ENCODE results near the gene SHKBP1. TPM values are rescaled to one million over a fixed set of nuclear protein-coding genes. Genes with fewer than 3 reads are reported as not detected.
"Not testable (repeated sequence)": the region's sequence is repeated elsewhere in the genome, so short reads cannot be mapped to it uniquely, and the experiment has no call there.

Gene SHKBP1
- total and polyA plus RNA-seq, 3 donors from 2014 or later, result 35.6 to 56.3 (median 37.2) TPM

DNA sequence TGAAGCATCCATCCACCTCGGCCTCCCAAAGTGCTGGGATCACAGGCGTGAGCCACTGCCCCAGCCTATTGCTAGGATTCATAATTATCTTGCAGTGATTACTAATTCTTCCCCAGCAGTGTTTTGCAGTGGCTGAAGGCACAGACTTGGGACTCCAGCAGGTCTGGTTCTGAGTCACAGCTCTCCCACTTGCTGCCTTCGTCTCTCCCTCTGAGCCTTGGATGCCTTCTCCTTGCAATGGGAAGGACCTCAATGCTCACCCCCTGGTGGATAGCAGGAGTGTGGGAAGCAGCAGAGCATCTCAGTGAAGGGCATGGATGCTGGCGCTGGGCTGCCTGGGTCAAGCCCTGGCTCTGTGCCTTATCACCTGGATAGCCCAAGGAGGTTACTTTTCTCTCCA lies 37.6 kb upstream of the SHKBP1 start:
- WGBS, 2 donors, result 78 to 79% methylated on average over 4 of the region's 4 CpGs
- Histone ChIP-seq H3K4me3 (no peak overlapping the region), H3K27me3 (no peaks in the 10 kb centered on the region), H3K9me3 (no peaks in the 10 kb centered on the region), H3K36me3 (ENCODE audit: low read depth, missing control alignments) (no peaks in the 10 kb centered on the region), H3K4me1 (peaks cover 3% of the 10 kb centered on the region), H3K27ac (no peak overlapping the region)
- DNase-seq, result no peak
- intact Hi-C loops (cut with DNase I; ENCODE audit: low total_unique reads), result no loop called here
- TF ChIP-seq POLR2A (IDR thresholded peaks at IDR 0.05), result no peak
- TF ChIP-seq, protein P1, sequence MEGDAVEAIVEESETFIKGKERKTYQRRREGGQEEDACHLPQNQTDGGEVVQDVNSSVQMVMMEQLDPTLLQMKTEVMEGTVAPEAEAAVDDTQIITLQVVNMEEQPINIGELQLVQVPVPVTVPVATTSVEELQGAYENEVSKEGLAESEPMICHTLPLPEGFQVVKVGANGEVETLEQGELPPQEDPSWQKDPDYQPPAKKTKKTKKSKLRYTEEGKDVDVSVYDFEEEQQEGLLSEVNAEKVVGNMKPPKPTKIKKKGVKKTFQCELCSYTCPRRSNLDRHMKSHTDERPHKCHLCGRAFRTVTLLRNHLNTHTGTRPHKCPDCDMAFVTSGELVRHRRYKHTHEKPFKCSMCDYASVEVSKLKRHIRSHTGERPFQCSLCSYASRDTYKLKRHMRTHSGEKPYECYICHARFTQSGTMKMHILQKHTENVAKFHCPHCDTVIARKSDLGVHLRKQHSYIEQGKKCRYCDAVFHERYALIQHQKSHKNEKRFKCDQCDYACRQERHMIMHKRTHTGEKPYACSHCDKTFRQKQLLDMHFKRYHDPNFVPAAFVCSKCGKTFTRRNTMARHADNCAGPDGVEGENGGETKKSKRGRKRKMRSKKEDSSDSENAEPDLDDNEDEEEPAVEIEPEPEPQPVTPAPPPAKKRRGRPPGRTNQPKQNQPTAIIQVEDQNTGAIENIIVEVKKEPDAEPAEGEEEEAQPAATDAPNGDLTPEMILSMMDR (IDR thresholded peaks at IDR 0.05), result no peak

DNA sequence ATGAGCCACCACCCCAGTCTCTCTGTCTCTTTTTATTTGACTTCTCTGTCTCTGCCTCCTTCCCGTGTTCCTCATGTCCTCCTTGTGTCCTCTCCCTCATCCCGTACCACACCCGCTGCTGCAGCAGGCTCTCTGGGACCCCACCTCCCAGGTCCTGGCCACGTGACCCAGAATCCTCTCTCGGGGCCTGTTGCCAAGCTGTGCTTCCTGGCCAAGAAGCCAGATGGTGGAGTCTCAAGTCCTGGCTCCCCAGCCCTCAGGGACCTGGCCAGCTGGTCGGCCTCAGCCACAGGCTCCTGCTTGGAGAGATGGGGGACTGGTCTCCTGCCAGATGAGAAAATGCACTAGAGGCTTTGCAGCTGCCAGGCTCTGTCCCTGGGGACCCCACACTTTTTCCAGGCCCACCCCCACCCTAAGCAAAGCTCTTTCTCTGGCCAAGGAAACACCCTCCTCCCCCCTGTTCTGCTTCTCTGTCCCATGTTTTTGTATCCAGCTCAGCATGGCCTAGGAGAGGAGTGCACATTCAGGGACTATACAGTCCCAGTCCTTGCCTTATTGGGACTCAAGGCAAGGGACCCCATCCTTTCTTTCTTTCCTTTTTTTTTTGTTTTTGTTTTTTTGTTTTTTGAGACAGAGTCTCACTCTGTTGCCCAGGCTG lies 34.3 kb upstream of the SHKBP1 start:
- Histone ChIP-seq H3K27me3 (no peaks in the 10 kb centered on the region), H3K4me1 (peaks cover 3% of the 10 kb centered on the region), H3K9me3 (no peaks in the 10 kb centered on the region), H3K4me3 (no peak overlapping the region), H3K27ac (peak overlapping the region in 1 of 2 donors; percentile 25), H3K36me3 (ENCODE audit: low read depth, missing control alignments) (no peaks in the 10 kb centered on the region)
- WGBS, 2 donors, result 39 to 52% methylated on average over 5 to 6 of the region's 6 CpGs
- intact Hi-C loops (cut with DNase I; ENCODE audit: low total_unique reads), result no loop called here
- TF ChIP-seq POLR2A (IDR thresholded peaks at IDR 0.05), result no peak
- TF ChIP-seq, protein P1 (IDR thresholded peaks at IDR 0.05), result no peak
- DNase-seq, result peak; percentile 82

GRCh38 chr19:40543029-40543597 lies 33.6 kb upstream of the SHKBP1 start:
- no peaks in the 10 kb centered on the region for H3K27me3 ChIP-seq
- no peaks in the 10 kb centered on the region for H3K9me3 ChIP-seq
- DNase-seq, result no peak
- H3K4me3 ChIP-seq, result no peak overlapping the region
- H3K4me1 ChIP-seq, result peaks cover 3% of the 10 kb centered on the region
- intact Hi-C loops (cut with DNase I; ENCODE audit: low total_unique reads), result no loop called here
- TF ChIP-seq POLR2A (IDR thresholded peaks at IDR 0.05), result no peak
- TF ChIP-seq, protein P1 (IDR thresholded peaks at IDR 0.05), result no peak
- 96% methylated on average over 6 of the region's 6 CpGs for WGBS, 2 donors
- no peak overlapping the region for H3K27ac ChIP-seq
- no peaks in the 10 kb centered on the region for H3K36me3 ChIP-seq (ENCODE audit: low read depth, missing control alignments)

DNA sequence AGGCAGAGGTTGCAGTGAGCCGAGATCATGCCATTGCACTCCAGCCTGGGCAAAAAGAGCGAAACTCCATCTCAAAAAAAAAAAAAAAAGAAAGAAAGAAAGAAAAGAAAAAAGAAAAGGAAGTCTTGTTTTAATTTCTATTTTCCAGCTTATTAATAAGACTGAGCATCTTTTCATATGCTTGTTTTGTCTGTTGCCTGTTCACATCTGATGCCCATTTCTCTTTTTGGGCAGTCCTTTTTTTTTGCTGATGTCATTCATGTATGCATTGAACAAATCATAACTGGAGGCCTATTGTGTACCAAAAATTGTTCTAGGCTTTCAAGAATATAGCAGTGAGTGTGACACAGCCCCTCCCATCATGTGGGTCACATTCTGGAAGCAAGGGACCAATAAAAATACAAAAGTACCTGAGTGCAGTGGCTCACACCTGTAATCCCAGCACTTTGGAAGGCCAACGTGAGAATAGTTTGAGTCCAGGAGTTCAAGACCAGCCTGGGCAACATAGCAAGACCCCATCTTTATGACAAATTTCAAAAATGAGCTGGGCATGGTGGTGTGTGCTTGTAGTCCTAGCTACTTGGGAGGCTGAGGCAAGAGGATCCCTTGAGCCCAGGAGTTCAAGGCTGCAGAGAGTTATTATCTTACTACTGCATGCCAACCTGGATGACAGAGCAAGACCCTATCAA lies 30.4 kb upstream of the SHKBP1 start:
- H3K4me1 ChIP-seq; H3K4me3 ChIP-seq; H3K9me3 ChIP-seq; H3K27ac ChIP-seq; H3K36me3 ChIP-seq (ENCODE audit: low read depth, missing control alignments); H3K27me3 ChIP-seq; intact Hi-C loops (cut with DNase I; ENCODE audit: low total_unique reads); DNase-seq: not testable (repeated sequence)
- 90 to 94% methylated on average over 3 of the region's 3 CpGs for WGBS, 2 donors

DNA sequence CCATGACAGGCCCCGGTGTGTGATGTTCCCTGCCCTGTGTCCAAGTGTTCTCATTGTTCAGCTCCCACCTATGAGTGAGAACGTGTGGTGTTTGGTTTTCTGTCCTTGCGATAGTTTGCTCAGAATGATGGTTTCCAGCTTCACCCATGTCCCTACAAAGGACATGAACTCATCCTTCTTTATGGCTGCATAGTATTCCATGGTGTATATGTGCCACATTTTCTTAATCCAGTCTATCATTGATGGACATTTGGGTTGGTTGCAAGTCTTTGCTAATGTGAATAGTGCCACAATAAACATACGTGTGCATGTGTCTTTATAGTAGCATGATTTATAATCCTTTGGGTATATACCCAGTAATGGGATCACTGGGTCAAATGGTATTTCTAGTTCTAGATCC lies 29.5 kb upstream of the SHKBP1 start:
- H3K4me1 ChIP-seq; H3K4me3 ChIP-seq; DNase-seq; H3K36me3 ChIP-seq (ENCODE audit: low read depth, missing control alignments); H3K27me3 ChIP-seq; H3K9me3 ChIP-seq; H3K27ac ChIP-seq; intact Hi-C loops (cut with DNase I; ENCODE audit: low total_unique reads): not testable (repeated sequence)
- WGBS, 2 donors, result 90 to 93% methylated on average over 4 of the region's 4 CpGs

Measured in testis (tissue), 3 donors.